Hematopoietic multipotent progenitor cell treated with erythropoietin and hydrocortisone succinate and interleukin-3 and kit ligand, for 15 days (in vitro differentiated cells): ENCODE data around the gene TTBK1.
"Not testable (repeated sequence)": the region's sequence is repeated elsewhere in the genome, so short reads cannot be mapped to it uniquely, and the experiment has no call there.

Experiments
- DNase-seq: peaks from one replicate; pipeline ENCODE4 v3.0.0-alpha.2; 2015; ENCODE audit warnings: low spot score

Gene TTBK1

DNA sequence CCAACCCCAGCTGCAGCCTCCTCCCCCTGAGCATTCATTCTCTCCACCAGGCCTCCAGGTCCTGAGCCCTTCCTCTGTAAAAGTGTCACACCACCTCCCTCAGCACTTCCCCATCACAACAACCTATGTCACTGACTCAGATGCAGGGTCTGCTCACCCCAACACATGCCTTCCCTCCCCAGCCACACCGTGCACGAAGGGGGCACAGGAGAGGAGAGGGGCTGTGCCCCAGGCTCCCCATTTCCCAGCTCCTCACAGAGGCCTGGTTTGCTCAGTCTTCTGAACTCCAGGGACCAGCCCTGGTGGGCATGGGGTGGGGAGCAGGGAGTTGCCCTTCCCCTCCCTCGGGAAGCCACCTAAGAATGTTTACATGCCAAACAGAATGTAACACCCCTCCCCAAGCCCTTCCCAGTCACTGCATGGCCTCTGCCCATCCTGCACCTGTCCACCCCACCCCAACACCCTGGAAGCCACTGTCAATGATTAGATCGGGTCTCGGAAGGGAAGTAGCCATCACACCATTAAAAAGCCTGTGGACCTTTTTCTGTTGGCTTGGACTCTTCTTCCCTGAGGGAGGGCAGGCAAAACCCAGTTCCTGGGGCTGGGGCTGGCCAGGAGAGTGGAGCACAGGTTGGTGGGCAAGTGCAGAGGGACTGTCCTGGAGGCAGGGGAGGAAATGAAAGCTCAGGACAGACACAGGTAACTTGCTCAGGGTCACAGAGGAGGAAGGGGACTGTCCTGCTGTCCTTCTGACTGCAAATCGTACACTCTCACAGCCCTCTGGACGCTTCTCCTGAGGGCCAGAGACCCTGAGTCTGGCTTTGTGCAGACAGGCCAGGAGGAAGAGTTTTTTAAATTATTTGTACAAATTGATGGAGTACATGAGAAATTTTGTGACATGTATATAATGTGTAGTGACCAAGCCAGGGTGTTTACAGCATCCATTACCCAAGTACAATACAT, 44.7 kb downstream of the TTBK1 start:
- DNase-seq: no peak

DNA sequence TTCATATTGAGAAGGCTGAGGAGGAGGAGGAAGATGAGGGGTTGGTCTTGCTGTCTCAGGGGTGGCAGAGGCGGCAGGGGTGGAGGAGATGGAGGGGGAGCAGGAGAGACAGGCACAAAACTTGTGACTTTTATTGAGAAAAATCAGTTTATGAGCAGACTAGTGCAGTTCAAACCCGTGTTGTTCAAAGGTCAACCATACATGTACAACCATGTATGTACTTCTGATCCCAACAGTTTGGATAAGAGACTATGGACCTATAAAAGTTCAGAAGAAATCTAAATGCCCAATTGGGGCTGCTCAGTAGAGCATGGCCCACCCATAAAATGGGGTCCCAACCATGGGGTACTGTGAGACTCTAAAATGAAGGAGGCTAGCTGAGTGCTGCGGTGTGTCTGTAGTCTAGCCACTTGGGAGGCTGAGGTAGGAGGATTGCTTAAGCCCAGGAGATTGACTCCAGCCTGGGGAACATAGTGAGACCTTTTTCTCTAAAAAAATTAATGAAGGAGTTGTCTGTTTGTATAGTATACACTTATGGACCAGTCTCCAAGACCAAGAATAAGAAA, 47.1 kb downstream of the TTBK1 start:
- no peak for DNase-seq

DNA sequence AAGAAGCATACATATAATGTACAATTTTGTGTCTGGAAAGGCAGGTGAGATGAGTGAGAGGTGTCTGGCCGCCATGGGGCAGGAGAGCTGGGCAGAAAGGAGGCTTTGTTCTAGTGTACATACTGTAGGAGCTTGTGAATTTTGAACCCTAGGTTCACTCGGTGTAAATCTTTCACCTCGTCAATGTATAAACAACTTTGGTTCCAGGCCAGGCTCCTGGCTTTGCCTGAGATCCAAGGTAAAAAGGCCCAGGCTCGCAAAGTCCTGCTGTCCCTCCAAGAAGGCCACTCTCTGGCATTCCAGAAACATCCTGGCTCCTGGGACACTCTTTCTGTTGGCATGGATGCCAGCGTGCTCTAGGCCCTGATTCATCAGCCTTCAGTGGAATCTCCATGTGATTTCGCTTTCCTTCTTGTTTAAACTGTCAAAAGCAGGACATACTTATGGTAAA, 47.6 kb downstream of the TTBK1 start:
- no peak for DNase-seq

DNA sequence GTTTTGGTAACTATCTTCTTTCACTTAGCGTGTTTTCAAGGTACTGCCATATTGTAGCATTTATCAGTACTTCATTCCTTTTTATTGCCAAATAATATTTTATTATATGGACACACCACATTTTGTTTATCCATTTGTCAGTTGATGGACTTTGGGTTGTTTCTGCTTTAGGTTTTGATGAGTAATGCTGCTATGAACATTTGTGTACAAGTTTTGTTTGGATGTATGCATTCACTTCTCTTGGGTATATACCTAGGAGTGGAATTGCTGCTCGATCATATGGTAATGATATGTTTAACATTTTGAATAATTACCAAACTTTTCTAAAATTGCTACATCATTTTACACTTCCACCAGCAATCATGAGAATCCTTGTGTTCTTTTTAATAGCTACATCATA, 48.4 kb downstream of the TTBK1 start:
- no peak for DNase-seq

DNA sequence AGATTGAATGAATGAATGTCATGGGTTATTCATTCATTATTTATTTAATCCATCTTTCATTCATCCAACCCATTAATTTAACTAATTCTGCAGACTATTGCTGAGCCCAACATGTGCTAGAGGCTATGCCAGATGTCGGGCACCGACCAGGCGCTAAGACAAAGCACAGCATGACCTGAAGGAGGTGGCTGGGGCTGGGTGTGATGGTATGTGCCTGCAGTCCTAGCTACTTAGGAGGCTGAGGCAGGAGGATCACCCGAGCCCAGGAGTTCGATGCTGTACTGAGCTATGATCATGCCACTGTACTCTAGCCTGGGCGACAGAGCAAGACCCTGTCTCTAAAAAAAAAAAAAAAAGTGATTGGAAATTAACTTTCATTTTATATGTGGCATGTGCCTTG, 49.1 kb downstream of the TTBK1 start:
- DNase-seq: no peak

DNA sequence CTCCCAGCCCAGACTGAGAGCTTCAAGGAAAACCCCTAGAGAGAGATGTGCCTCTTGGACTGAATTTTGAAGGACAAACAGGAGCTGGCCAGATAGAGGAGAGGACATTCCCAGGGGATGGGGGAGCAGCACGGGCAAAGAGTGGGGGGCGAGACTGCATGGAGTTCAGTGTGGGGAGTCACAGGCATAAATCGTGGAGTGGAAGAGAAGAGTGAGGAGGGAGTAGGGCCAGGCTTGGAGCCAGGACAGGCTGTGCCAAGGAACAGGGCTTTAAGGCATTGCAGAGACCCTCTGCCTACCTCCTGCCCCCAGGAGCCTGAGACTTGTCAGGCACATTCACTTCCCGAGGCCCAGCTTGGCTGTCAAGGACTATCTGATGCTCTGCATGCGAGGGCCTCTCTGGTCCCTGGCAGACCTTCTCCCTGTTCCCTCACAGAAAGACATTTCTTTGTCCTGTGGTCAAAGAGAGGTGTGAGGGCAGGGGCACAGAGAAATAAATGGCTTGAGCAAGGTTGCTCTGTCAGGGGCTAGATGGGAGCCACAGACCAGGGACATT, 49.6 kb downstream of the TTBK1 start:
- no peak for DNase-seq

DNA sequence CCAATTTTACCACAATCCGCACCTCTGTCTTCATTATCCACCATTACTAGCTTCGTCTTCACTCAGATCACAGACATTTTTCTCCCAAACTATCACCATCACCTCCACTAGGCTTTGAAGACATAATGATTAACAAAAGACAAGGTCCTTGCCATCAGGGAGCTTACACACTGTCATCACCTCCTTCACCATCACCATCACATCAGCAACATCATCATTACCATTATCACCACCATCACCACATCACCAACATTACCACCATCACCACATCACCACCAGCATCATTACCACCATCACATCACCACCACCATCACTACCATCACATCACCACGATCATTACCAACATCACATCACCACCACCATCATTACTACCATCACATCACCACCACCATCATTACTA, 50.4 kb downstream of the TTBK1 start:
- DNase-seq: no peak

DNA sequence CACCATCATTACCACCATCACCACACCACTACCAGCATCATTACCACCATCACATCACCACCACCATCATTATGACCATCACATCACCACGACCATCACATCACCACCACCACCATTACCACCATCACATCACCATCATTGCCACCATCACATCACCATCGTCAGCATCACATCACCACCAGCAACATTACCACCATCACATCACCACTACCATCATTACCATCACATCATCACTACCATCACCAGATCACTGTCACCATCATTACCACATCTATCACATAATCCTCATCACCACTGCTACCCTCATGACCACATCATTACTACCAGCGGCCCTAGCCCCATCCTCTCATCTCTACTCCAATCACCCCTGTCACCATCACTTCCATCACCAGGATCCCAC, 51.3 kb downstream of the TTBK1 start:
- DNase-seq: no peak

DNA sequence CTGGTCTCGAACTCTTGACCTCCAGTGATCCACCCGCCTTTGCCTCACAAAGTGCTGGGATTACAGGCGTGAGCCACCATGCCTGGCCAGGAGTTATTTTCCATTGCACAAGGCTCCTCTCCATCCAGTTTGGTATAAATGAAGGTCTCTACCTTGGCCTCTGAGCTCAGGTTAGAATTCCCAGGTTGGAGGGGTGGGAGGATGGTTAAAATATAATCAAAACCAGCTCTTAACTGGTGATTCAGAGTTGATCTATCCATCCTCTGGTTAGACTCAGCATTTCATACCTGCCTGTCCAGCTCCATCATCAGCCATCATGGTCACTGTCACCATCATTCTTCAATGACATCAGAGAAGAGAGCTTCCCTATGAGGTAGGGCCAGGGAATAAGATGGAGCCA, 52.2 kb downstream of the TTBK1 start:
- no peak for DNase-seq

DNA sequence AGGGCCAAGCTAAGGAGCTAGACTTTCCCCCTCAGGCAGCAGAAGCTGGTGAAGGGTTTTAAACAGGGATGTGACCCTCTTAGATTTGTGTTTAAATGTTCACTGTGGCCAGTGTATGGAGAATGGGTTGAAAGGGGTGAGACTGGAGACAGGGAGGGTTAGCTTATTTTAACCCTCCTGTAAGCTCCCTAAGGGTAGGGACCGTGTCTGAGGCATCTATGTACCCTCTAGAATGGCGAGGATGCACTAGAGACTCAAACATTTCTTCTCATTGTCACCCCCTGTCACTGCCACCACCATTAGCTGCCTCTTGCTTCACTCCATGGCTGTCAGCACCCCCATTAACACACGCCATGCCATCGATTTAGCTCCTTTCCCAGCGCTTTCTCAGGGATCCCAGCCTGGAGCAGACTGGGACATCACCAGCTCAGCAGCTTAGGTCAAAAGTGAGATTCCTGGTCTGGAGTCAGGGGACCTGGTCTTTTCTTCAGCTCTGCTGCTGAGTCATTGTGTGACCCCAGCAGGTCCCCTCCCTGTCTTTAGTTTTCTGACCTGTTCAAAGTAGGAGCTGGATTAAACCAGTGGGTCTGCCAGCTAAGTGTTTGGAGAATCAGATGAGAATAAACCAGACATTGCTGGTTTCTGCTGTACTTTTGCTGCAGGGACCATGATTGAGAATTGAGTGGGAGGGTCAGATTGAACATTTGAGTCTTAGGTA, 53.7 kb downstream of the TTBK1 start:
- DNase-seq: no peak

DNA sequence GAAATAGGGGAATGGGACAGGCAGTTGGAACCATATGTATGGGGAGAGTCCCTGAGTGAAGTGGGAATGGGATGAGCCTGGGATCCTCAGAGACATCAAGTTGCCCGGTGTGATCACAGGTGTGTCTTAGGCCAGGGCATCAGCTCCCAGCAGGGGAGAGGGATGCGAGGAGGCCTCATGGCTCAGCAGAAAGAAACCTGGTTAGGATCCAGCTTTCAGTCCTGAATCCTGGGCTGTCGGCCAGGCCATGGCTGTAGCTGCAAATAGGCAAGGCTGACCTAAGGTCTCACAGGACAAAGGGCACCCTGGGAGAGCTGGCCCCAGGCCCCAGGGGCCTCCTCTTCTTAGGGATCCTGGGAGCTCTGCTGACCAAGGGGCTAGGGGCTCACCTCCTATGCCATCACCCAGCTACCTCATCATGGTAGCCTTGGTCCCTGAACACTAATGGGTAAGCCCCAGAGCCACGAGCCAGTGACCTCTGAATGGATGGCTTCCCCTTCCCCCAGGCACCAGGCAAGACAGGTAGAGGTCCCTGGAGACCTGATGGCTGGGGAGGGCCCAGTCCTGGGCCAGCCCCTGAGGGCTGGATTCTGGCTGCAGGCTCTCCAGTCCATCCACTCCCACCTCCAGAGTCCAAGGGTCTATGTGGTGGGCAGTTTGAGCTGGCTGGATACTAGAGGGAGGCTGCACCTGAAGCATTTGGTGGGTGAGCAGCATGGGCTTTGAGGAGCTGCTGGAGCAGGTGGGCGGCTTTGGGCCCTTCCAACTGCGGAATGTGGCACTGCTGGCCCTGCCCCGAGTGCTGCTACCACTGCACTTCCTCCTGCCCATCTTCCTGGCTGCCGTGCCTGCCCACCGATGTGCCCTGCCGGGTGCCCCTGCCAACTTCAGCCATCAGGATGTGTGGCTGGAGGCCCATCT, 54.6 kb downstream of the TTBK1 start, which contains the start of gene SLC22A7:
Gene SLC22A7, plus strand, starts transcription at position 617 of the 921 bp plus-strand sequence. Its CDS starts 99 bp downstream, at position 716.
- DNase-seq: no peak

DNA sequence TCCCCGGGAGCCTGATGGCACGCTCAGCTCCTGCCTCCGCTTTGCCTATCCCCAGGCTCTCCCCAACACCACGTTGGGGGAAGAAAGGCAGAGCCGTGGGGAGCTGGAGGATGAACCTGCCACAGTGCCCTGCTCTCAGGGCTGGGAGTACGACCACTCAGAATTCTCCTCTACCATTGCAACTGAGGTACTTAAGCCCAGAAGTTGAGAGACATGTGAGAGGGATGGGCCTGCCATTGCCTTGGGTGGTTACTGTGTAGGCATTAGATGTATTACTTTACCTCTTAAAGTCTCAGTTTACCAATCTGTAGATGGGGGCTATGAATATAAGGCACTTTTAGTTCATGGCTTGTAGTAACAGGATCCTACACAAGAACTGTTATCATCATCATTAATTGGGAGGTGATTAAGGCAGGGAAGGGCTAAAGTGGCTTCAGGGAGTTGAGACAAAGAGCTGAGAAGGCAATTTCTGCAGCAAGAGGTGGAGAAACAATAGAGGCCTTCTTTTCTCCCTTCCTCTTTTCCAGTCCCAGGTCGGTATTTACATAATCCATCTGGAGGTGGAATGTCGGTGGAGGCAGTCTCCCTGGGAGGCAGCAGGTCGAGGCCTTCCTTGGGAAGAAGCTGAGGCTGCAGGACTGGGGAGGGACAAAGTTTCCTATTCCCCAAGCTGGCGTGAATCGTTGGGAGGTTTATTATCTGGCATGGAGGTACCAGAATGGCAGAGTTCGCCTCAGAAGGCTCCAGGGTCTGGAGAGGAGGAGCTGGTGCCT, 55.5 kb downstream of the TTBK1 start:
- no peak for DNase-seq

DNA sequence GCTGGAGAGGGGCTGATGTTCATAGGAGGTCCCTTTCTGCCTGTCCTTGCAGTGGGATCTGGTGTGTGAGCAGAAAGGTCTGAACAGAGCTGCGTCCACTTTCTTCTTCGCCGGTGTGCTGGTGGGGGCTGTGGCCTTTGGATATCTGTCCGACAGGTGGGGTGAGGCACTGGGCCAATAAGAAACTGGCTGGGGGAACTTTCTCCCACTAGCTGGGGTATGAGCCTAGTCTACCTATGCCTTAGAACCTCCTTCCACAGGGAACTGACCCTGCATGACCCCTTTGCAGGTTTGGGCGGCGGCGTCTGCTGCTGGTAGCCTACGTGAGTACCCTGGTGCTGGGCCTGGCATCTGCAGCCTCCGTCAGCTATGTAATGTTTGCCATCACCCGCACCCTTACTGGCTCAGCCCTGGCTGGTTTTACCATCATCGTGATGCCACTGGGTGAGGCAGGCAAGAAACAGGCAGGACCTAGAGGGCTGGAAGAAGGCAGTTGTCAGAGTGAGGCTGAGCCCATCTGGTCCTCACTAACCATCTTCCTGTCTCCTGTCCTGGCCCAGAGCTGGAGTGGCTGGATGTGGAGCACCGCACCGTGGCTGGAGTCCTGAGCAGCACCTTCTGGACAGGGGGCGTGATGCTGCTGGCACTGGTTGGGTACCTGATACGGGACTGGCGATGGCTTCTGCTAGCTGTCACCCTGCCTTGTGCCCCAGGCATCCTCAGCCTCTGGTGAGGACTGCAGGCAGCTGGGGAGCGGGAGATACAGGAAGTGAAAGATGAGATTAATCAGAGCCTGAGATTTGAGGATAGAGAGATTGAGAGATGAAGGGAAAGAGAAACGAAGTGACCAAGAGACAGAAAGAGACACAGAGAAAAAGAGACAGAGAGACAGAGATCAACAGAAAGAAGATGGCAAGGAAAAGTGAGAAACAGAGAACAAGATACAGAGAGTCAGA, 56.3 kb downstream of the TTBK1 start:
- no peak for DNase-seq

DNA sequence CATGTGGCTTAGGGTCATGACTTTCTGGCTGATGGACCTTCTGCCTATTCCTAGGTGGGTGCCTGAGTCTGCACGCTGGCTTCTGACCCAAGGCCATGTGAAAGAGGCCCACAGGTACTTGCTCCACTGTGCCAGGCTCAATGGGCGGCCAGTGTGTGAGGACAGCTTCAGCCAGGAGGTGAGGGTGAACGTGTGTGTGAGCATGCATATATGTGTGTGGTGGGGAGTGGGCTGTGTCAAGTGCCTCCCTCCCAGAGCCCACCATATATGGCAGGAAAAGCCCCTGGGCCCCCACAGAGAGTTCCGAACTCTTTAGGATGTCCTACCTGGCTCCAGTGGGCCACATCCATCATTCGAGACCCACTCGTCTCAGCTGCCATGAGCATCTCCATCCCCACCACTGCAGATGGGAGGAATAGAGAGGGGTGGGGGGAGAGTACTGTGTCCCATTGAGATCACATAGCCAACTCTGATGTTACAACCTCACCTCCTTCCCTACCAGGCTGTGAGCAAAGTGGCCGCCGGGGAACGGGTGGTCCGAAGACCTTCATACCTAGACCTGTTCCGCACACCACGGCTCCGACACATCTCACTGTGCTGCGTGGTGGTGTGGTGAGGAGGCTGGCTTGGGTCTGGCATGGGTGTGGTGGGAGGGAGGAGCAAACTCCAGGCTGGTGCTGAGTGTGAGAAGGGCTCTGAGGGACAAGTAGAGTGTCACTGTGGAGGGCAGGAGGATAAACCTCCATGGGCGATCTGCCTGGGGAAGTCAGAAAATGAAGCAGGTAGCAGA, 58.0 kb downstream of the TTBK1 start:
- DNase-seq: no peak

DNA sequence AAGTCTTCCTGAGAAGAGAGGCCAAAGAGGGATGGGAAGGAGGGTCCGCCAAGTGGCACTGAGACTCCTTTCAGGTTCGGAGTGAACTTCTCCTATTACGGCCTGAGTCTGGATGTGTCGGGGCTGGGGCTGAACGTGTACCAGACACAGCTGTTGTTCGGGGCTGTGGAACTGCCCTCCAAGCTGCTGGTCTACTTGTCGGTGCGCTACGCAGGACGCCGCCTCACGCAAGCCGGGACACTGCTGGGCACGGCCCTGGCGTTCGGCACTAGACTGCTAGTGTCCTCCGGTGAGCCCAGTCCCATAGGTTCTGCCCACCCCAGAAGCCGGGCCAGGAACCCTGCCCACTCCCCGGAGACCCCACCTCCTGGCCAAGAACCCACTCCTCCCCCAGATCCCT, 58.8 kb downstream of the TTBK1 start:
- DNase-seq: no peak

DNA sequence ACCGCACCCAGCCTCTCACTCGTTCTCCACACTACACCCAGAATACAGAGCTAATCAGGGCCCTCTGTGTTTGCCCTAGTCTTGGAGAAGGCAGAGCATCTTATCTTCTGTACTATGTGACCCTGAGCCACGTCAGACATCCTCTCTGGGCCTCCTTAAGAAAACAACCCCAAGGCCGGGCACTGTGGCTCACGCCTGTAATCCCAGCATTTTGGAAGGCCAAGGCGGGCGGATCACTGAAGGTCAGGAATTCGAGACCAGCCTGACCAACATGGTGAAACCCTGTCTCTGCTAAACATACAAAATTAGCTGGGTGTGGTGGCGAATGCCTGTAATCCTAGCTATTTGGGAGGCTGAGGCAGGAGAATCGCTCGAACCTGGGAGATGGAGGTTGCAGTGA, 59.7 kb downstream of the TTBK1 start:
- DNase-seq: not testable (repeated sequence)

DNA sequence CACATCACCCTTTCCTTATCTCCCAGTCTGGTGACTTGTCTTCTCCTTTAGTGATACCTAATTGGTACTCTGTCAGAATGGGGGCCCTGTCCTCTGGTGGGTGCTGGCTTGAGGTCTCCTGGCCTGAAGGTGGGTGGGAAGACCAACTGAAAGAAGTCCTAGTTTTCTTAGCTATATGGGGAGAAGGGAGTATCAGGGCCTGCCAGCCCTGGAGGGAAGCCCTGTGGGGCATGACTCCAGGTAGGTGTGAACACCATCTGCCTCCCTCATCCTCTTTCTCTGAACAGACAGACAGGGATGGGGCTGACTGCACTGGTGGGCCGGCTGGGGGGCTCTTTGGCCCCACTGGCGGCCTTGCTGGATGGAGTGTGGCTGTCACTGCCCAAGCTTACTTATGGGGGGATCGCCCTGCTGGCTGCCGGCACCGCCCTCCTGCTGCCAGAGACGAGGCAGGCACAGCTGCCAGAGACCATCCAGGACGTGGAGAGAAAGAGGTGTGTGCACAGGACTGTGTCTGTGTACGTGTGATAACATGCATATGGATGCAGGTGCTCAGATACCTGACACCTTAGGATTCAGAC, 60.6 kb downstream of the TTBK1 start:
- no peak for DNase-seq

DNA sequence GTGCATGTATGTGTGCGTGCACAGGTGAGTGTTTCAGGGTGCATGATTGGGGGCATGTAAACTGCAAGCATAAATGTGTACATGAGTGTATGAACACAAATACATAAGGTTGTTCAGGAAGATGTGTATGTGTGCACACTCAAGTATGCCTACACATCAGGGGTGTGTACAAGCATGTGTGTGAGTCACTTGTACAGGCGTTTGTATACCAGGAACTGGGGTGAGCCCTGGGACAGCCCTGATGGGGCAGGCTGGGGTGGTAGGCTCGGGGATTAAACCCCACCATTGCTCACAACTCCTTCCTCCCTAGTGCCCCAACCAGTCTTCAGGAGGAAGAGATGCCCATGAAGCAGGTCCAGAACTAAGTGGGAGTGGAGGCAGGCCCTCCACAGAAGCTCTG, 61.1 kb downstream of the TTBK1 start:
- no peak for DNase-seq
